MM.1S (cell line): Measurements from ENCODE around the gene FIBCD1.

Experiments
- DNase-seq: peaks from one replicate; pipeline ENCODE4 v3.0.0-alpha.2; 2015
- H2AFZ ChIP-seq: fragments of 300-600 bp; sonication (generic); 2 replicates; pipeline ENCODE4 v1.6.0; 2016; ENCODE audit warnings: antibody characterized with exemption, low read length
- H3F3A ChIP-seq: fragments of 300-600 bp; sonication (generic); 2 replicates; pipeline ENCODE4 v1.6.1; 2016; ENCODE audit warnings: mild to moderate bottlenecking, antibody characterized with exemption, low read length, moderate library complexity, mixed read lengths; ENCODE audit not compliant: insufficient read depth
- H3K27ac ChIP-seq: fragments of 300-600 bp; sonication (generic); 2 replicates; pipeline ENCODE4 v1.5.1; 2016; ENCODE audit warnings: mild to moderate bottlenecking, low read length
- H3K27me3 ChIP-seq: fragments of 300-600 bp; sonication (generic); replicated peaks from 2 replicates; pipeline ENCODE4 v1.6.0; 2016; ENCODE audit warnings: low read length; ENCODE audit not compliant: insufficient read depth
- H3K36me3 ChIP-seq: fragments of 300-600 bp; sonication (generic); replicated peaks from 2 replicates; pipeline ENCODE4 v1.6.1; 2016; ENCODE audit warnings: mild to moderate bottlenecking, low read length, mixed read lengths; ENCODE audit not compliant: insufficient read depth
- H3K4me1 ChIP-seq: fragments of 300-600 bp; sonication (generic); 2 replicates; pipeline ENCODE4 v1.6.1; 2016; ENCODE audit warnings: low read length, mixed read lengths
- H3K4me2 ChIP-seq: fragments of 300-600 bp; sonication (generic); 2 replicates; pipeline ENCODE4 v1.6.0; 2016; ENCODE audit warnings: low read depth, low read length
- H3K4me3 ChIP-seq: fragments of 300-600 bp; sonication (generic); 2 replicates; pipeline ENCODE4 v1.5.1; 2016; ENCODE audit warnings: low read length, mixed read lengths
- H3K79me2 ChIP-seq: fragments of 300-600 bp; sonication (generic); 2 replicates; pipeline ENCODE4 v1.6.1; 2016; ENCODE audit warnings: mixed run types, low read length, mixed read lengths
- H3K9ac ChIP-seq: fragments of 300-600 bp; sonication (generic); 2 replicates; pipeline ENCODE4 v1.6.1; 2016; ENCODE audit warnings: low read length, mixed read lengths
- H3K9me2 ChIP-seq: fragments of 300-600 bp; sonication (generic); replicated peaks from 2 replicates; pipeline ENCODE4 v1.6.1; 2016; ENCODE audit warnings: mild to moderate bottlenecking, low read length, mixed read lengths; ENCODE audit not compliant: insufficient read depth
- H3K9me3 ChIP-seq: fragments of 300-600 bp; sonication (generic); replicated peaks from 2 replicates; pipeline ENCODE4 v1.6.1; 2016; ENCODE audit warnings: mild to moderate bottlenecking, low read length, mixed read lengths; ENCODE audit not compliant: insufficient read depth
- H4K20me1 ChIP-seq: fragments of 300-600 bp; sonication (generic); 2 replicates; pipeline ENCODE4 v1.6.1; 2016; ENCODE audit warnings: mild to moderate bottlenecking, low read length, moderate library complexity, mixed read lengths; ENCODE audit not compliant: insufficient read depth
- CTCF ChIP-seq: fragments of 300-600 bp; sonication (generic); IDR thresholded peaks from 2 replicates; pipeline ENCODE4 v1.5.1; 2016; ENCODE audit warnings: antibody characterized with exemption, low read length, mixed read lengths
- EZH2 ChIP-seq: fragments of 300-600 bp; sonication (generic); optimal IDR thresholded peaks from 2 replicates; pipeline ENCODE3; 2017; ENCODE audit warnings: low read depth, mild to moderate bottlenecking, antibody characterized with exemption, low read length, mixed read lengths
- EZH2phosphoT487 ChIP-seq: fragments of 300-600 bp; sonication (generic); IDR thresholded peaks from 2 replicates; pipeline ENCODE4 v1.6.1; 2018; ENCODE audit warnings: antibody characterized with exemption, low read length

FIBCD1 gene

GRCh38 chr9:130908146-130908877, 30.7 kb downstream of the FIBCD1 start:
- Histone ChIP-seq H3K4me3 (no peak overlapping the region), H3K79me2 (no peaks in the 10 kb centered on the region), H3K9me3 (no peaks in the 10 kb centered on the region), H3K27me3 (peaks cover 85% of the 10 kb centered on the region), H2AFZ (no peak overlapping the region), H3K9ac (no peak overlapping the region), H3K27ac (no peak overlapping the region), H3K36me3 (no peaks in the 10 kb centered on the region), H3K4me1 (no peaks in the 10 kb centered on the region), H4K20me1 (no peaks in the 10 kb centered on the region), H3K9me2 (no peaks in the 10 kb centered on the region), H3K4me2 (no peak overlapping the region), H3F3A (no peaks in the 10 kb centered on the region)
- no peak for TF ChIP-seq CTCF
- TF ChIP-seq EZH2: no peak
- no peak for TF ChIP-seq EZH2phosphoT487
- no peak for DNase-seq

GRCh38 chr9:130906735-130907416, 32.2 kb downstream of the FIBCD1 start:
- no peaks in the 10 kb centered on the region for H4K20me1 ChIP-seq
- no peaks in the 10 kb centered on the region for H3K79me2 ChIP-seq
- H2AFZ ChIP-seq: no peak overlapping the region
- no peak overlapping the region for H3K4me2 ChIP-seq
- no peaks in the 10 kb centered on the region for H3F3A ChIP-seq
- no peak overlapping the region for H3K4me3 ChIP-seq
- no peaks in the 10 kb centered on the region for H3K9me3 ChIP-seq
- H3K4me1 ChIP-seq: no peaks in the 10 kb centered on the region
- H3K9me2 ChIP-seq: no peaks in the 10 kb centered on the region
- H3K27me3 ChIP-seq: peaks cover 85% of the 10 kb centered on the region
- TF ChIP-seq CTCF (no peak), EZH2phosphoT487 (no peak), EZH2 (no peak)
- H3K36me3 ChIP-seq: no peaks in the 10 kb centered on the region
- no peak overlapping the region for H3K27ac ChIP-seq
- H3K9ac ChIP-seq: no peak overlapping the region
- no peak for DNase-seq

- Histone ChIP-seq H4K20me1 (no peaks in the 10 kb centered on the region), H3K9ac (no peak overlapping the region), H2AFZ (no peak overlapping the region), H3K9me3 (no peaks in the 10 kb centered on the region), H3K4me1 (no peaks in the 10 kb centered on the region), H3K9me2 (no peaks in the 10 kb centered on the region), H3K4me3 (no peak overlapping the region), H3K27me3 (peaks cover 85% of the 10 kb centered on the region), H3K27ac (no peak overlapping the region), H3K79me2 (no peaks in the 10 kb centered on the region), H3K4me2 (no peak overlapping the region), H3F3A (no peaks in the 10 kb centered on the region), H3K36me3 (no peaks in the 10 kb centered on the region)
- TF ChIP-seq CTCF: no peak
- no peak for TF ChIP-seq EZH2phosphoT487
- no peak for TF ChIP-seq EZH2
- DNase-seq: no peak
Observed at GRCh38 chr9:130905902-130906734, 32.9 kb downstream of the FIBCD1 start.
